A673 (cell line): ENCODE measurements around the gene OCEL1. TPM values are rescaled to one million over a fixed set of nuclear protein-coding genes. Genes with fewer than 3 reads are reported as not detected.

ENCODE experiments used
- BruUV-seq: library from RNA; stranded (reverse); fragments of 400-500 nt; replicated peaks from 2 replicates; lab custom pipeline; 2021; lab: Mats Ljungman, UMichigan
- CTCF ChIA-PET: fragments of 300-600 bp; sonication (Branson Sonifier 250); formaldehyde crosslinking; loops from one replicate; lab custom pipeline; 2022; ENCODE audit warnings: antibody characterized with exemption; lab: Charles Lee
- POLR2A ChIA-PET: fragments of 300-600 bp; sonication (Branson Sonifier 250); formaldehyde crosslinking; loops from one replicate; lab custom pipeline; 2022; ENCODE audit warnings: antibody characterized with exemption; ENCODE audit not compliant: low non-redundant PET; lab: Charles Lee
- DNase-seq: peaks from one replicate; pipeline ENCODE4 v3.0.0-alpha.2; 2015; ENCODE audit warnings: low spot score
- H3K27ac ChIP-seq: fragments of 200-600 bp; sonication (generic); 2 replicates; pipeline ENCODE4 v1.5.1; 2016; ENCODE audit warnings: mixed run types, low read depth, mild to moderate bottlenecking, mixed read lengths, antibody characterized with exemption, low read length; ENCODE audit not compliant: poor library complexity, severe bottlenecking
- H3K27me3 ChIP-seq: fragments of 200-600 bp; sonication (generic); replicated peaks from 2 replicates; pipeline ENCODE4 v1.6.1; 2017; ENCODE audit warnings: mixed run types, low read depth, mild to moderate bottlenecking, mixed read lengths, antibody characterized with exemption, low read length; ENCODE audit not compliant: insufficient read depth, poor library complexity
- H3K36me3 ChIP-seq: fragments of 200-600 bp; sonication (generic); 2 replicates; pipeline ENCODE4 v1.6.1; 2016; ENCODE audit warnings: mixed run types, mild to moderate bottlenecking, mixed read lengths, antibody characterized with exemption, low read length; ENCODE audit not compliant: insufficient read depth, poor library complexity, severe bottlenecking
- H3K4me1 ChIP-seq: fragments of 200-600 bp; sonication (generic); 2 replicates; pipeline ENCODE4 v1.6.1; 2017; ENCODE audit warnings: mixed run types, mild to moderate bottlenecking, mixed read lengths, antibody characterized with exemption, low read length; ENCODE audit not compliant: insufficient read depth, poor library complexity, severe bottlenecking
- H3K4me3 ChIP-seq: fragments of 200-600 bp; sonication (generic); 2 replicates; pipeline ENCODE4 v1.5.1; 2016; ENCODE audit warnings: low read depth, mixed run types, mild to moderate bottlenecking, mixed read lengths, low read length; ENCODE audit not compliant: poor library complexity, severe bottlenecking
- H3K9me3 ChIP-seq: fragments of 200-600 bp; sonication (generic); 2 replicates; pipeline ENCODE4 v1.6.1; 2016; ENCODE audit warnings: mixed run types, low read depth, mild to moderate bottlenecking, mixed read lengths, antibody characterized with exemption, low read length; ENCODE audit not compliant: poor library complexity, severe bottlenecking
- CTCF ChIP-seq: fragments of 300-800, 200-600 bp; sonication (generic); conservative IDR thresholded peaks from 2 replicates; pipeline ENCODE4 v1.5.1; 2017; ENCODE audit warnings: low read depth, mild to moderate bottlenecking, antibody characterized with exemption, low read length, moderate library complexity, mixed read lengths
- EZH2 ChIP-seq: fragments of 200-600 bp; sonication (generic); IDR thresholded peaks from 2 replicates; pipeline ENCODE4 v1.6.1; 2017; ENCODE audit warnings: borderline replicate concordance, low read depth, mild to moderate bottlenecking, mixed read lengths, antibody characterized with exemption, low read length; ENCODE audit not compliant: poor library complexity, severe bottlenecking
- intact Hi-C: fragments of 100-400 bp; cut with micrococcal nuclease; formaldehyde crosslinking; loops from one replicate; pipeline ENCODE4 v1.10.0; 2022; ENCODE audit not compliant: unreplicated experiment
- total RNA-seq: library from RNA; stranded (reverse); gene quantifications from 2 replicates; pipeline ENCODE4 v1.2.3, GENCODE V29; 2021

Gene OCEL1
- total RNA-seq, 1 experiment from 2014 or later, result 8.2 TPM

- BruUV-seq, result no TSS peak
- CTCF ChIA-PET, result no interaction called here
- Histone ChIP-seq H3K27ac (no peak overlapping the region), H3K4me1 (peaks cover 7% of the 10 kb centered on the region), H3K27me3 (no peaks in the 10 kb centered on the region), H3K36me3 (no peaks in the 10 kb centered on the region), H3K4me3 (no peak overlapping the region), H3K9me3 (no peaks in the 10 kb centered on the region)
- TF ChIP-seq EZH2 (no peak), CTCF (no peak)
- POLR2A ChIA-PET, result interaction anchor here (0.6 kb wide), 1 partner anchor 119 kb away, joined by 3 read pairs; no protein-coding TSS in a partner anchor
- intact Hi-C loops, result no loop called here
- DNase-seq, result no peak
Measured at GRCh38 chr19:17240826-17241399, 14.9 kb downstream of the OCEL1 start.

GRCh38 chr19:17242431-17243208, 16.6 kb downstream of the OCEL1 start:
- no peak overlapping the region for H3K4me3 ChIP-seq
- ChIA-PET POLR2A (no interaction called here), CTCF (interaction anchor here (1.1 kb wide), 1 partner anchor 38 kb away, joined by 3 read pairs; no protein-coding TSS in a partner anchor)
- H3K27me3 ChIP-seq, result no peaks in the 10 kb centered on the region
- H3K27ac ChIP-seq, result no peak overlapping the region
- peaks cover 12% of the 10 kb centered on the region for H3K4me1 ChIP-seq
- no peaks in the 10 kb centered on the region for H3K36me3 ChIP-seq
- intact Hi-C loops, result no loop called here
- no TSS peak for BruUV-seq
- H3K9me3 ChIP-seq, result no peaks in the 10 kb centered on the region
- no peak for DNase-seq
- TF ChIP-seq CTCF (no peak), EZH2 (no peak)

- CTCF ChIA-PET, result interaction anchor here (1.1 kb wide), 1 partner anchor 38 kb away, joined by 3 read pairs; no protein-coding TSS in a partner anchor
- Histone ChIP-seq H3K27me3 (no peaks in the 10 kb centered on the region), H3K27ac (no peak overlapping the region), H3K9me3 (no peaks in the 10 kb centered on the region), H3K36me3 (no peaks in the 10 kb centered on the region), H3K4me1 (peaks cover 12% of the 10 kb centered on the region), H3K4me3 (peak overlapping the region; percentile 66)
- DNase-seq, result no peak
- POLR2A ChIA-PET, result no interaction called here
- BruUV-seq, result no TSS peak
- TF ChIP-seq EZH2 (no peak), CTCF (no peak)
- intact Hi-C loops, result no loop called here
Measured at GRCh38 chr19:17243211-17243829, 17.3 kb downstream of the OCEL1 start.
